ENCODE results near the gene SH2D4B. TPM values are rescaled to one million over a fixed set of nuclear protein-coding genes. Genes with fewer than 3 reads are reported as not detected.
"Not testable (repeated sequence)": the region's sequence is repeated elsewhere in the genome, so short reads cannot be mapped to it uniquely, and the experiment has no call there.

The SH2D4B gene
- total RNA-seq, 1 donor from 2014 or later = 0.12 TPM

- Mint-ChIP-seq H3K27ac (no peak overlapping the region), H3K9me3 (ENCODE audit: low read depth) (no peaks in the 10 kb centered on the region), H3K36me3 (ENCODE audit: insufficient read depth) (no peaks in the 10 kb centered on the region), H3K4me1 (ENCODE audit: low read depth) (no peaks in the 10 kb centered on the region), H3K27me3 (peaks cover 17% of the 10 kb centered on the region), H3K4me3 (ENCODE audit: low read depth) (no peak overlapping the region)
- no peak for DNase-seq (ENCODE audit: low spot score, unreplicated experiment)
- TF ChIP-seq, protein P1, sequence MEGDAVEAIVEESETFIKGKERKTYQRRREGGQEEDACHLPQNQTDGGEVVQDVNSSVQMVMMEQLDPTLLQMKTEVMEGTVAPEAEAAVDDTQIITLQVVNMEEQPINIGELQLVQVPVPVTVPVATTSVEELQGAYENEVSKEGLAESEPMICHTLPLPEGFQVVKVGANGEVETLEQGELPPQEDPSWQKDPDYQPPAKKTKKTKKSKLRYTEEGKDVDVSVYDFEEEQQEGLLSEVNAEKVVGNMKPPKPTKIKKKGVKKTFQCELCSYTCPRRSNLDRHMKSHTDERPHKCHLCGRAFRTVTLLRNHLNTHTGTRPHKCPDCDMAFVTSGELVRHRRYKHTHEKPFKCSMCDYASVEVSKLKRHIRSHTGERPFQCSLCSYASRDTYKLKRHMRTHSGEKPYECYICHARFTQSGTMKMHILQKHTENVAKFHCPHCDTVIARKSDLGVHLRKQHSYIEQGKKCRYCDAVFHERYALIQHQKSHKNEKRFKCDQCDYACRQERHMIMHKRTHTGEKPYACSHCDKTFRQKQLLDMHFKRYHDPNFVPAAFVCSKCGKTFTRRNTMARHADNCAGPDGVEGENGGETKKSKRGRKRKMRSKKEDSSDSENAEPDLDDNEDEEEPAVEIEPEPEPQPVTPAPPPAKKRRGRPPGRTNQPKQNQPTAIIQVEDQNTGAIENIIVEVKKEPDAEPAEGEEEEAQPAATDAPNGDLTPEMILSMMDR (IDR thresholded peaks at IDR 0.05; ENCODE audit: unreplicated experiment) = no peak
These were observed 3.5 kb downstream of the SH2D4B start for GRCh38 chr10:80540981-80541750.

GRCh38 chr10:80542053-80542452, 4.4 kb downstream of the SH2D4B start:
- peaks cover 17% of the 10 kb centered on the region for H3K27me3 Mint-ChIP-seq
- no peaks in the 10 kb centered on the region for H3K4me1 Mint-ChIP-seq (ENCODE audit: low read depth)
- DNase-seq (ENCODE audit: low spot score, unreplicated experiment) = no peak
- H3K9me3 Mint-ChIP-seq (ENCODE audit: low read depth) = no peaks in the 10 kb centered on the region
- no peak overlapping the region for H3K27ac Mint-ChIP-seq
- H3K36me3 Mint-ChIP-seq (ENCODE audit: insufficient read depth) = no peaks in the 10 kb centered on the region
- H3K4me3 Mint-ChIP-seq (ENCODE audit: low read depth) = no peak overlapping the region
- TF ChIP-seq, protein P1 (IDR thresholded peaks at IDR 0.05; ENCODE audit: unreplicated experiment) = no peak

- H3K27me3 Mint-ChIP-seq = peaks cover 17% of the 10 kb centered on the region
- H3K36me3 Mint-ChIP-seq (ENCODE audit: insufficient read depth) = no peaks in the 10 kb centered on the region
- no peaks in the 10 kb centered on the region for H3K9me3 Mint-ChIP-seq (ENCODE audit: low read depth)
- TF ChIP-seq, protein P1 (IDR thresholded peaks at IDR 0.05; ENCODE audit: unreplicated experiment) = no peak
- no peak for DNase-seq (ENCODE audit: low spot score, unreplicated experiment)
- H3K27ac Mint-ChIP-seq = peak overlapping the region; percentile 29
- H3K4me3 Mint-ChIP-seq (ENCODE audit: low read depth) = no peak overlapping the region
- no peaks in the 10 kb centered on the region for H3K4me1 Mint-ChIP-seq (ENCODE audit: low read depth)
These were observed 5.1 kb downstream of the SH2D4B start for GRCh38 chr10:80542652-80543318.

DNA sequence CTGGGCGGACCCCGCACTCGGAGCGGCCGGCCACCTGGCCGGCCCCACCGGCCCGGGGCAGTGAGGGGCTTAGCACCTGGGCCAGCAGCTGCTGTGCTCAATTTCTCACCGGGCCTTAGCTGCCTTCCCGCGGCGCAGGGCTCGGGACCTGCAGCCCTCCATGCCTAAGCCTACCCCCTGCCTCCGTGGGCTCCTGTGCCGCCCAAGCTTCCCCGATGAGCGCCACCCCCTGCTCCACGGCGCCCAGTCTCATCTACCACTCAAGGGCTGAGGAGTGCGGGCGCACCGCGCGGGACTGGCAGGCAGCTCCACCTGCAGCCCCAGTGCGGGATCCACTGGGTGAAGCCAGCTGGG, 5.6 kb downstream of the SH2D4B start:
- not testable (repeated sequence) for H3K9me3 Mint-ChIP-seq (ENCODE audit: low read depth); H3K27ac Mint-ChIP-seq; H3K4me1 Mint-ChIP-seq (ENCODE audit: low read depth); H3K36me3 Mint-ChIP-seq (ENCODE audit: insufficient read depth); H3K4me3 Mint-ChIP-seq (ENCODE audit: low read depth); DNase-seq (ENCODE audit: low spot score, unreplicated experiment)
- H3K27me3 Mint-ChIP-seq = peaks cover 17% of the 10 kb centered on the region

DNA sequence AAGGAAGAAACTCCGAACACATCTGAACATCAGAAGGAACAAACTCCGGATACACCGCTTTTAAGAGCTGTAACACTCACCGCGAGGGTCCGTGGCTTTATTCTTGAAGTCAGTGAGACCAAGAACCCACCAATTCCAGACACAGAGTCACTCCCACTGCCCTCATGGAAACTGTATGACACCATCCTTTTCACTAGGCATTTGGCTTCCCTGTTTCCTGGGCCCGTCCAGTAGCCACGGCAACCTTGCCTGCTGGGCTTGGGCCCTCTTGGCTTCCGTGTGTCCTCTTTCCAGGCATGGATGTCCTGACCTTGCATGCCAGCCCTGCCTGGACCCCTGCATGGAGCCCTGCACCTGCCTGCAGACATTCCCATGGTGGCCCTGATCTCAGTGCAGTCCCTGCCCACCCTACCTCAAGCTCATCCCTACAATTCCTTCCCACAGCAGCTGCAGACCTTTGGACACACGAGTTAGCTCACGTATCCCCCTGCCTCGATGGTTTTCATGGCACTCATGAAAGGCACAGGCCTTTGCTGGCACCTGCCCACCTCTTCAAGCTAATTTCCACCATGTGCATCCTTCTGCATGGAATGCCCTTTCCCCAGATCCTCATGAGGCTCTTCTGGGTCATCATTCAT, 6.7 kb downstream of the SH2D4B start:
- Mint-ChIP-seq H3K4me1 (ENCODE audit: low read depth) (no peaks in the 10 kb centered on the region), H3K27me3 (peaks cover 20% of the 10 kb centered on the region), H3K36me3 (ENCODE audit: insufficient read depth) (no peaks in the 10 kb centered on the region), H3K27ac (no peak overlapping the region), H3K9me3 (ENCODE audit: low read depth) (no peaks in the 10 kb centered on the region), H3K4me3 (ENCODE audit: low read depth) (no peak overlapping the region)
- TF ChIP-seq, protein P1 (IDR thresholded peaks at IDR 0.05; ENCODE audit: unreplicated experiment) = no peak
- no peak for DNase-seq (ENCODE audit: low spot score, unreplicated experiment)
